ENCODE results near the gene ATG9B.

The ATG9B gene

GRCh38 chr7:151024435-151025056 lies at the start of gene ATG9B:
Gene ATG9B (minus strand): TSS chr7:151024494. CDS start chr7:151024423, 71 bp downstream.
- Mint-ChIP-seq H3K4me1 (peaks cover 12 to 22% of the 10 kb centered on the region in 2 donors), H3K27ac (no peak within 1 kb of the TSS), H3K9me3 (no peaks in the 10 kb centered on the region)

GRCh38 chr7:151073990-151074389 lies 49.7 kb upstream of the ATG9B start:
- peaks cover 43 to 57% of the 10 kb centered on the region in 2 donors for H3K36me3 Mint-ChIP-seq
- no peak for ATAC-seq (replicated peaks)
- H3K27ac Mint-ChIP-seq, result peak overlapping the region; percentile 51
- no peak overlapping the region for H3K4me3 Mint-ChIP-seq
- H3K27me3 Mint-ChIP-seq, result no peaks in the 10 kb centered on the region
- no peak for DNase-seq
- H3K4me1 Mint-ChIP-seq, result peaks cover 11 to 12% of the 10 kb centered on the region in 2 donors
- H3K9me3 Mint-ChIP-seq, result no peaks in the 10 kb centered on the region

More at GRCh38 chr7:151024435-151025056, at the start of gene ATG9B:
- ATAC-seq (replicated peaks), result no peak
- H3K4me3 Mint-ChIP-seq, result no peak within 1 kb of the TSS
- no peak for DNase-seq
- H3K36me3 Mint-ChIP-seq, result peaks cover 4% of the 10 kb centered on the region in 2 donors
- H3K27me3 Mint-ChIP-seq, result peaks cover 36 to 47% of the 10 kb centered on the region in 2 donors

GRCh38 chr7:151071032-151071866 lies 47.0 kb upstream of the ATG9B start:
- DNase-seq (no peak), ATAC-seq (replicated peaks) (no peak)
- H3K27ac Mint-ChIP-seq, result no peak overlapping the region
- no peak overlapping the region for H3K4me3 Mint-ChIP-seq
- no peaks in the 10 kb centered on the region for H3K9me3 Mint-ChIP-seq
- no peaks in the 10 kb centered on the region for H3K27me3 Mint-ChIP-seq
- H3K4me1 Mint-ChIP-seq, result no peaks in the 10 kb centered on the region
- peaks cover 48 to 53% of the 10 kb centered on the region in 2 donors for H3K36me3 Mint-ChIP-seq

- no peak overlapping the region for H3K4me3 Mint-ChIP-seq
- DNase-seq (no peak), ATAC-seq (replicated peaks) (no peak)
- no peaks in the 10 kb centered on the region for H3K9me3 Mint-ChIP-seq
- H3K27me3 Mint-ChIP-seq, result no peaks in the 10 kb centered on the region
- peaks cover 42 to 48% of the 10 kb centered on the region in 2 donors for H3K36me3 Mint-ChIP-seq
- no peaks in the 10 kb centered on the region for H3K4me1 Mint-ChIP-seq
- no peak overlapping the region for H3K27ac Mint-ChIP-seq
Measured at GRCh38 chr7:151070574-151070960, 46.3 kb upstream of the ATG9B start.

GRCh38 chr7:151069841-151070573 lies 45.7 kb upstream of the ATG9B start:
- Mint-ChIP-seq H3K27me3 (no peaks in the 10 kb centered on the region), H3K27ac (no peak overlapping the region), H3K4me1 (no peaks in the 10 kb centered on the region), H3K4me3 (no peak overlapping the region), H3K36me3 (peaks cover 39 to 50% of the 10 kb centered on the region in 2 donors), H3K9me3 (no peaks in the 10 kb centered on the region)
- ATAC-seq (replicated peaks) (no peak), DNase-seq (no peak)

GRCh38 chr7:151068069-151068773 lies 43.9 kb upstream of the ATG9B start:
- H3K36me3 Mint-ChIP-seq, result peaks cover 33 to 53% of the 10 kb centered on the region in 2 donors
- no peaks in the 10 kb centered on the region for H3K4me1 Mint-ChIP-seq
- ATAC-seq (replicated peaks) (no peak), DNase-seq (no peak)
- no peak overlapping the region for H3K27ac Mint-ChIP-seq
- H3K4me3 Mint-ChIP-seq, result no peak overlapping the region
- no peaks in the 10 kb centered on the region for H3K9me3 Mint-ChIP-seq
- no peaks in the 10 kb centered on the region for H3K27me3 Mint-ChIP-seq

GRCh38 chr7:151066273-151066974 lies 42.1 kb upstream of the ATG9B start:
- peaks cover 27 to 43% of the 10 kb centered on the region in 2 donors for H3K36me3 Mint-ChIP-seq
- no peak overlapping the region for H3K4me3 Mint-ChIP-seq
- H3K4me1 Mint-ChIP-seq, result peaks cover 5 to 6% of the 10 kb centered on the region in 2 donors
- DNase-seq, result no peak
- no peak for ATAC-seq (replicated peaks)
- H3K27ac Mint-ChIP-seq, result no peak overlapping the region
- no peaks in the 10 kb centered on the region for H3K9me3 Mint-ChIP-seq
- no peaks in the 10 kb centered on the region for H3K27me3 Mint-ChIP-seq

- Mint-ChIP-seq H3K9me3 (no peaks in the 10 kb centered on the region), H3K4me3 (no peak overlapping the region), H3K36me3 (peaks cover 25 to 37% of the 10 kb centered on the region in 2 donors), H3K27me3 (no peaks in the 10 kb centered on the region), H3K27ac (peak overlapping the region; percentile 38), H3K4me1 (peaks cover 12 to 16% of the 10 kb centered on the region in 2 donors)
- no peak for ATAC-seq (replicated peaks)
- DNase-seq, result no peak
Measured at GRCh38 chr7:151065516-151065915, 41.2 kb upstream of the ATG9B start.

- H3K27ac Mint-ChIP-seq, result peak overlapping the region; percentile 38
- H3K4me1 Mint-ChIP-seq, result peaks cover 12 to 21% of the 10 kb centered on the region in 2 donors
- peaks cover 23 to 32% of the 10 kb centered on the region in 2 donors for H3K36me3 Mint-ChIP-seq
- no peak for ATAC-seq (replicated peaks)
- H3K27me3 Mint-ChIP-seq, result no peaks in the 10 kb centered on the region
- no peak overlapping the region for H3K4me3 Mint-ChIP-seq
- DNase-seq, result no peak
- H3K9me3 Mint-ChIP-seq, result no peaks in the 10 kb centered on the region
Measured at GRCh38 chr7:151064993-151065392, 40.7 kb upstream of the ATG9B start.

- Mint-ChIP-seq H3K27me3 (no peaks in the 10 kb centered on the region), H3K36me3 (peaks cover 19 to 29% of the 10 kb centered on the region in 2 donors), H3K9me3 (no peaks in the 10 kb centered on the region), H3K27ac (no peak overlapping the region), H3K4me1 (peaks cover 12 to 22% of the 10 kb centered on the region in 2 donors), H3K4me3 (no peak overlapping the region)
- DNase-seq (no peak), ATAC-seq (replicated peaks) (no peak)
Measured at GRCh38 chr7:151064454-151064853, 40.2 kb upstream of the ATG9B start.

- H3K9me3 Mint-ChIP-seq, result no peaks in the 10 kb centered on the region
- no peaks in the 10 kb centered on the region for H3K27me3 Mint-ChIP-seq
- no peak for DNase-seq
- no peak for ATAC-seq (replicated peaks)
- no peak overlapping the region for H3K4me3 Mint-ChIP-seq
- H3K4me1 Mint-ChIP-seq, result peaks cover 18 to 34% of the 10 kb centered on the region in 2 donors
- H3K36me3 Mint-ChIP-seq, result peaks cover 13 to 24% of the 10 kb centered on the region in 2 donors
- no peak overlapping the region for H3K27ac Mint-ChIP-seq
Measured at GRCh38 chr7:151063212-151063561, 38.9 kb upstream of the ATG9B start.

GRCh38 chr7:151062399-151063211 lies 38.3 kb upstream of the ATG9B start:
- H3K27ac Mint-ChIP-seq, result no peak overlapping the region
- H3K9me3 Mint-ChIP-seq, result no peaks in the 10 kb centered on the region
- peaks cover 18 to 35% of the 10 kb centered on the region in 2 donors for H3K4me1 Mint-ChIP-seq
- DNase-seq (no peak), ATAC-seq (replicated peaks) (no peak)
- no peak overlapping the region for H3K4me3 Mint-ChIP-seq
- H3K27me3 Mint-ChIP-seq, result no peaks in the 10 kb centered on the region
- peaks cover 9 to 19% of the 10 kb centered on the region in 2 donors for H3K36me3 Mint-ChIP-seq

GRCh38 chr7:151062111-151062398 lies 37.8 kb upstream of the ATG9B start:
- Mint-ChIP-seq H3K27me3 (no peaks in the 10 kb centered on the region), H3K4me1 (peaks cover 22 to 40% of the 10 kb centered on the region in 2 donors), H3K27ac (no peak overlapping the region), H3K9me3 (no peaks in the 10 kb centered on the region), H3K4me3 (no peak overlapping the region), H3K36me3 (peaks cover 6 to 15% of the 10 kb centered on the region in 2 donors)
- ATAC-seq (replicated peaks), result no peak
- no peak for DNase-seq

Measured in stimulated activated naive B cell treated with anti-CD40 and anti-IgM and Interleukin-4, amounts not matched to agents 10 μg/mL and 1 μg/mL and 100 μg/mL, for 72 hours (primary cell).